HCT116 (cell line): ENCODE data around the gene DPH2. TPM values are rescaled to one million over a fixed set of nuclear protein-coding genes. Genes with fewer than 3 reads are reported as not detected.

Experiments
- total RNA-seq: library from RNA; stranded (reverse); gene quantifications from one replicate; pipeline ENCODE4 v1.2.1, GENCODE V29; 2021; ENCODE audit not compliant: unreplicated experiment

DPH2 gene
- total RNA-seq, 1 experiment from 2014 or later, result 53.2 TPM

Other genes with a start within 250 kb of the DPH2 start
- gene ARTN, start 36.2 kb upstream of the DPH2 start, total RNA-seq, result 36.4 TPM
- gene IPO13, start 23.1 kb upstream of the DPH2 start, total RNA-seq, result 18.7 TPM
- 122 TPM for gene ATP6V0B, start 5.0 kb downstream of the DPH2 start, total RNA-seq
- 76.8 TPM for gene B4GALT2, start 9.2 kb downstream of the DPH2 start, total RNA-seq
- 23.3 TPM for gene CCDC24, start 21.6 kb downstream of the DPH2 start, total RNA-seq
- 12.8 TPM for gene SLC6A9, start 61.5 kb downstream of the DPH2 start, total RNA-seq
- not detected for gene KLF17, start 148.8 kb downstream of the DPH2 start, total RNA-seq
- 0.07 TPM for gene KLF18, start 171.6 kb downstream of the DPH2 start, total RNA-seq
- 27.8 TPM for gene DMAP1, start 243.5 kb downstream of the DPH2 start, total RNA-seq